K562 (cell line): ENCODE results near the gene TMEM147. TPM values are rescaled to one million over a fixed set of nuclear protein-coding genes. Genes with fewer than 3 reads are reported as not detected.
A peak's percentile ranks its signal among the peaks of the same experiment; 100 is the strongest.

Experiments used
- ATAC-seq: fragments of 200-7000 bp; cut with Tn5 transposase; 3 replicates; pipeline ENCODE4 v1.9.1; 2020; ENCODE audit warnings: moderate library complexity
- BruUV-seq: library from RNA; stranded (reverse); fragments of 400-500 nt; replicated peaks from 2 replicates; lab custom pipeline; 2021; lab: Mats Ljungman, UMichigan
- CTCF ChIA-PET: fragments of 300-600 bp; formaldehyde crosslinking; extraction: SDS; loops from one replicate; lab custom pipeline; 2021; ENCODE audit warnings: low intra/inter-chr PET ratio; lab: Yijun Ruan, JAX
- POLR2A ChIA-PET: fragments of 300-600, 350-650 bp; sonication (Branson Sonifier 250); formaldehyde crosslinking; extraction: SDS; loops from one replicate; lab custom pipeline; 2021; ENCODE audit warnings: antibody characterized with exemption, inconsistent platforms; lab: Yijun Ruan, JAX
- DNase-seq, 4 experiments: peaks; one replicate each; pipeline versions ENCODE4 v3.0.0 to v3.0.0-alpha.2; 2011 to 2018; ENCODE audit warnings: low spot score in 3 of 4, mixed read lengths in 3 of 4; ENCODE audit errors: extremely low read depth in 1 of 4
- FAIRE-seq: peaks from 2 replicates; lab custom pipeline; 2011; peaks lifted over from hg19 to GRCh38; lab: Jason Lieb, UNC
- H2AFZ ChIP-seq: 2 replicates; pipeline ENCODE4 v1.6.0; 2011; ENCODE audit warnings: low read depth, low read length, control low read depth, inconsistent platforms
- H3K27ac ChIP-seq: fragments of 200-600 bp; 3 replicates; pipeline ENCODE4 v1.8.0; 2011; ENCODE audit warnings: low read depth, mild to moderate bottlenecking, control low read depth, inconsistent platforms, low read length, moderate library complexity, mixed read lengths; ENCODE audit errors: extremely low read depth
- H3K27me3 ChIP-seq, 2 experiments: fragments of 300-600 bp in 1 of 2; 2 replicates in 1 of 2; 3 replicates in 1 of 2; pipeline versions ENCODE4 v1.6.0 to v1.8.0; 2011; ENCODE audit warnings: inconsistent platforms in 2 of 2, low read length in 2 of 2, mild to moderate bottlenecking in 1 of 2, mixed read lengths in 1 of 2, moderate library complexity in 1 of 2; ENCODE audit not compliant: control insufficient read depth in 2 of 2, insufficient read depth in 2 of 2
- H3K36me3 ChIP-seq: fragments of 300-600 bp; 3 replicates; pipeline ENCODE4 v1.8.0; 2011; ENCODE audit warnings: mild to moderate bottlenecking, low read length, inconsistent platforms; ENCODE audit not compliant: control insufficient read depth, insufficient read depth
- H3K4me1 ChIP-seq, 2 experiments: fragments of 200-600 bp in 1 of 2; replicated peaks in 1 of 2; 2 replicates in 1 of 2; 3 replicates in 1 of 2; pipeline versions ENCODE4 v1.5.1 to v1.8.0; 2011; ENCODE audit warnings: inconsistent platforms in 2 of 2, low read length in 2 of 2, mild to moderate bottlenecking in 1 of 2, mixed read lengths in 1 of 2, moderate library complexity in 1 of 2; ENCODE audit not compliant: control insufficient read depth in 2 of 2, insufficient read depth in 2 of 2
- H3K4me2 ChIP-seq: 2 replicates; pipeline ENCODE4 v1.6.1; 2011; ENCODE audit warnings: low read length, control low read depth, inconsistent platforms, mixed read lengths; ENCODE audit not compliant: insufficient read depth
- H3K4me3 ChIP-seq: fragments of 200-600 bp; sonication (generic), shearing (Covaris generic); 2 replicates; pipeline ENCODE4 v1.5.1; 2016; ENCODE audit warnings: control low read depth, inconsistent platforms
- H3K79me2 ChIP-seq: fragments of 200-600 bp; 3 replicates; pipeline ENCODE4 v1.8.0; 2011; ENCODE audit warnings: low read length, inconsistent platforms; ENCODE audit not compliant: control insufficient read depth, insufficient read depth
- H3K9ac ChIP-seq, 2 experiments: 2 replicates each; pipeline versions ENCODE4 v1.6.0 to v1.6.1; 2011; ENCODE audit warnings: low read depth in 2 of 2, low read length in 2 of 2, control low read depth in 1 of 2, inconsistent platforms in 1 of 2, mild to moderate bottlenecking in 1 of 2, mixed read lengths in 1 of 2; ENCODE audit not compliant: insufficient read depth in 1 of 2
- H3K9me1 ChIP-seq: one replicate; pipeline ENCODE4 v1.6.0; 2011; ENCODE audit warnings: inconsistent platforms, mild to moderate bottlenecking, low read length, moderate library complexity; ENCODE audit not compliant: control insufficient read depth, insufficient read depth
- H3K9me3 ChIP-seq: replicated peaks from 2 replicates; pipeline ENCODE4 v1.5.1; 2011; ENCODE audit warnings: low read depth, low read length, inconsistent platforms; ENCODE audit not compliant: control insufficient read depth, insufficient read depth
- H4K20me1 ChIP-seq: replicated peaks from 2 replicates; pipeline ENCODE4 v1.6.1; 2011; ENCODE audit warnings: low read length, inconsistent platforms, mixed read lengths; ENCODE audit not compliant: control insufficient read depth, insufficient read depth
- ARNT ChIP-seq, 2 experiments: fragments of 450-650 bp; IDR thresholded peaks; 2 replicates each; pipeline ENCODE4 v1.6.1; 2016; ENCODE audit warnings: mild to moderate bottlenecking in 1 of 2
- CTBP1 ChIP-seq: fragments of 450-650 bp; IDR thresholded peaks from 2 replicates; pipeline ENCODE4 v1.6.1; 2016; ENCODE audit warnings: borderline replicate concordance
- DIDO1 ChIP-seq: fragments of 450-650 bp; IDR thresholded peaks from 2 replicates; pipeline ENCODE4 v1.6.1; 2016; ENCODE audit warnings: low read depth, missing biosample characterization, missing genetic modification characterization
- FOXK1 ChIP-seq: sonication (generic); formaldehyde crosslinking; IDR thresholded peaks from 2 replicates; pipeline ENCODE4 v1.8.0; 2022; ENCODE audit warnings: missing genetic modification reagents, mild to moderate bottlenecking, borderline replicate concordance
- FOXO4 ChIP-seq: fragments of 450-650 bp; formaldehyde crosslinking; IDR thresholded peaks from 2 replicates; pipeline ENCODE4 v1.4.0; 2020; ENCODE audit warnings: mild to moderate bottlenecking, moderate library complexity
- KLF16 ChIP-seq: IDR thresholded peaks from 2 replicates; pipeline ENCODE4 v1.6.1; 2016; ENCODE audit warnings: antibody characterized with exemption
- MTA2 ChIP-seq: fragments of 450-650 bp; IDR thresholded peaks from 2 replicates; pipeline ENCODE4 v1.6.1; 2016; ENCODE audit warnings: low read depth
- MXI1 ChIP-seq: IDR thresholded peaks from 2 replicates; pipeline ENCODE4 v1.6.1; 2011; ENCODE audit warnings: low read depth, mild to moderate bottlenecking, improper control_type of control experiment, low read length
- RBM15 ChIP-seq: fragments of 200-400 bp; formaldehyde crosslinking; IDR thresholded peaks from 2 replicates; pipeline ENCODE4 v1.6.1; 2018; ENCODE audit warnings: mild to moderate bottlenecking, low read length, moderate library complexity; ENCODE audit not compliant: insufficient read depth
- SRSF3 ChIP-seq: fragments of 200-400 bp; formaldehyde crosslinking; IDR thresholded peaks from 2 replicates; pipeline ENCODE4 v1.6.1; 2016; ENCODE audit warnings: mild to moderate bottlenecking, low read length, moderate library complexity; ENCODE audit not compliant: insufficient read depth
- ZBTB17 ChIP-seq: fragments of 450-650 bp; formaldehyde crosslinking; IDR thresholded peaks from 2 replicates; pipeline ENCODE4 v1.4.0; 2020; ENCODE audit warnings: mild to moderate bottlenecking
- ZNF75A ChIP-seq: fragments of 450-650 bp; formaldehyde crosslinking; IDR thresholded peaks from 2 replicates; pipeline ENCODE4 v1.4.0; 2020; ENCODE audit warnings: mild to moderate bottlenecking
- ZNF780A ChIP-seq: fragments of 250-450 bp; sonication (Bioruptor Pico); IDR thresholded peaks from 2 replicates; pipeline ENCODE4 v1.5.0; 2021; ENCODE audit warnings: mild to moderate bottlenecking
- WGBS: fragments of 100-300 bp; shearing (Covaris generic); methylation state at CpG from one replicate; pipeline ENCODE4 v1.1.6; 2016; ENCODE audit warnings: low coverage, mixed read lengths; ENCODE audit not compliant: insufficient coverage; ENCODE audit errors: missing lambda C conversion rate; 5-methylcytosine and 5-hydroxymethylcytosine counted together
- in situ Hi-C: fragments of 300-500 bp; cut with MboI; formaldehyde crosslinking; loops from 4 replicates; pipeline ENCODE4 v1.15.0; 2018; ENCODE audit warnings: inconsistent platforms, mixed read lengths
- intact Hi-C: fragments of 100-400 bp; cut with micrococcal nuclease; formaldehyde crosslinking; loops from 2 replicates; pipeline ENCODE4 v1.14.2; 2022
- polyA plus RNA-seq, 8 experiments: library from polyadenylated mRNA; depleted of rRNA in 4 of 8; stranded (reverse) in 5 of 8; unstranded in 3 of 8; fragments of >200 nt; fragmentation: Nextera tagmentation in 2 of 8; fragmentation: Illumina TruSeq in 1 of 8; extraction: Ambion mirVana in 2 of 8; extraction: Trizol in 1 of 8; gene quantifications; 2 replicates each; pipeline versions ENCODE4 v1.2.1 to v1.2.3, GENCODE V29; 2011 to 2014; ENCODE audit warnings: inconsistent platforms in 1 of 8, missing spikeins in 1 of 8
- total RNA-seq, 7 experiments: library from RNA; depleted of rRNA in 6 of 7; stranded (reverse); fragments of >200 nt in 6 of 7; fragmentation: Illumina TruSeq in 2 of 7; extraction: Trizol in 2 of 7; gene quantifications; 2 replicates each; pipeline versions ENCODE4 v1.2.1 to v1.2.3, GENCODE V29; 2011 to 2021; ENCODE audit warnings: low replicate concordance in 1 of 7
- TF ChIP-seq, protein P1 (sequence below): fragments of 250-450 bp; sonication (Bioruptor Pico); IDR thresholded peaks from 2 replicates; pipeline ENCODE4 v1.4.0; 2020
- TF ChIP-seq, protein P2 (sequence below): fragments of 250-450 bp; sonication (Bioruptor Pico); IDR thresholded peaks from 2 replicates; pipeline ENCODE4 v1.4.0; 2020

TMEM147 gene
- total and polyA plus RNA-seq, 9 of the 15 experiments (the other 6 are each of a cell fraction or from before 2014, with no cell fraction given): 73.8 to 194 (median 142) TPM

DNA sequence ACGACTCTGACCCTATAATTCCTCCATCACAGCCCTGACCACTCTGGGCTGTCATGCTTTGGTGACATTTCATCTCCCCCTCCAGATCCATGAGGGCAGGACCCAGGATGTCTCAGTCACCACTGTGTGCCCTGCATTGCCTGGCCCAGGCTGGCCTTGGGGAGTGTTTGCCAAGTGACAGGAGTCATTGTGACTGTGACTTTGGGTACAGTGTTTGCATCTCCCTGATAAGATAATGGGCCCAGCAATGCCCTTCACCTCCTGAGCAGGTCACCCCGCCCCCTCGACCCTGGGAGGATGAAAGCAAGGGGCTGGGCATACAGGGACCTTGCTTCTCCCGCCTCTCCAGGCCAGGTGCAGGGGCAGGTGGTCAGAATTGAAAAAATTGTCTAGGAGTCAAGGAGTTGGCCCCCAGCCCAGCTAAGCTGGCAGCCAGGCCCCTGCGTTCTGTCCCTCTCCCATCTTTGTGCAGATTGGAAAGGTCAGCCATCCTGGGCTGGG lies 23.9 kb downstream of the TMEM147 start:
- no peak for DNase-seq
- Histone ChIP-seq H3K4me2 (no peak overlapping the region), H3K9me1 (no peaks in the 10 kb centered on the region), H3K9ac (0 out of 4 replicates have a peak overlapping the region, but pooled peaks of 1 of the 2 experiments have one; percentile 52), H3K27me3 (peaks cover 0 to 38% of the 10 kb centered on the region in 2 experiments; a peak in 2 of 5 replicates), H3K36me3 (no peaks in the 10 kb centered on the region), H3K4me1 (no peaks in the 10 kb centered on the region), H3K79me2 (no peaks in the 10 kb centered on the region), H3K9me3 (no peaks in the 10 kb centered on the region), H3K4me3 (no peak overlapping the region), H2AFZ (no peak overlapping the region), H3K27ac (no peak overlapping the region), H4K20me1 (no peaks in the 10 kb centered on the region)
- ChIA-PET CTCF (no interaction called here), POLR2A (no interaction called here)
- TF ChIP-seq CTBP1 (no peak), ZBTB17 (CRISPR knock-in tag) (no peak), KLF16 (no peak), FOXO4 (CRISPR knock-in tag) (no peak), ZNF75A (CRISPR knock-in tag) (no peak), MTA2 (no peak), ARNT (IDR thresholded peaks at IDR 0.05) (no peak), RBM15 (no peak), ZNF780A (CRISPR knock-in tag) (no peak), MXI1 (no peak), SRSF3 (no peak), DIDO1 (no peak), FOXK1 (CRISPR knock-in tag) (no peak)
- TF ChIP-seq, protein P1, sequence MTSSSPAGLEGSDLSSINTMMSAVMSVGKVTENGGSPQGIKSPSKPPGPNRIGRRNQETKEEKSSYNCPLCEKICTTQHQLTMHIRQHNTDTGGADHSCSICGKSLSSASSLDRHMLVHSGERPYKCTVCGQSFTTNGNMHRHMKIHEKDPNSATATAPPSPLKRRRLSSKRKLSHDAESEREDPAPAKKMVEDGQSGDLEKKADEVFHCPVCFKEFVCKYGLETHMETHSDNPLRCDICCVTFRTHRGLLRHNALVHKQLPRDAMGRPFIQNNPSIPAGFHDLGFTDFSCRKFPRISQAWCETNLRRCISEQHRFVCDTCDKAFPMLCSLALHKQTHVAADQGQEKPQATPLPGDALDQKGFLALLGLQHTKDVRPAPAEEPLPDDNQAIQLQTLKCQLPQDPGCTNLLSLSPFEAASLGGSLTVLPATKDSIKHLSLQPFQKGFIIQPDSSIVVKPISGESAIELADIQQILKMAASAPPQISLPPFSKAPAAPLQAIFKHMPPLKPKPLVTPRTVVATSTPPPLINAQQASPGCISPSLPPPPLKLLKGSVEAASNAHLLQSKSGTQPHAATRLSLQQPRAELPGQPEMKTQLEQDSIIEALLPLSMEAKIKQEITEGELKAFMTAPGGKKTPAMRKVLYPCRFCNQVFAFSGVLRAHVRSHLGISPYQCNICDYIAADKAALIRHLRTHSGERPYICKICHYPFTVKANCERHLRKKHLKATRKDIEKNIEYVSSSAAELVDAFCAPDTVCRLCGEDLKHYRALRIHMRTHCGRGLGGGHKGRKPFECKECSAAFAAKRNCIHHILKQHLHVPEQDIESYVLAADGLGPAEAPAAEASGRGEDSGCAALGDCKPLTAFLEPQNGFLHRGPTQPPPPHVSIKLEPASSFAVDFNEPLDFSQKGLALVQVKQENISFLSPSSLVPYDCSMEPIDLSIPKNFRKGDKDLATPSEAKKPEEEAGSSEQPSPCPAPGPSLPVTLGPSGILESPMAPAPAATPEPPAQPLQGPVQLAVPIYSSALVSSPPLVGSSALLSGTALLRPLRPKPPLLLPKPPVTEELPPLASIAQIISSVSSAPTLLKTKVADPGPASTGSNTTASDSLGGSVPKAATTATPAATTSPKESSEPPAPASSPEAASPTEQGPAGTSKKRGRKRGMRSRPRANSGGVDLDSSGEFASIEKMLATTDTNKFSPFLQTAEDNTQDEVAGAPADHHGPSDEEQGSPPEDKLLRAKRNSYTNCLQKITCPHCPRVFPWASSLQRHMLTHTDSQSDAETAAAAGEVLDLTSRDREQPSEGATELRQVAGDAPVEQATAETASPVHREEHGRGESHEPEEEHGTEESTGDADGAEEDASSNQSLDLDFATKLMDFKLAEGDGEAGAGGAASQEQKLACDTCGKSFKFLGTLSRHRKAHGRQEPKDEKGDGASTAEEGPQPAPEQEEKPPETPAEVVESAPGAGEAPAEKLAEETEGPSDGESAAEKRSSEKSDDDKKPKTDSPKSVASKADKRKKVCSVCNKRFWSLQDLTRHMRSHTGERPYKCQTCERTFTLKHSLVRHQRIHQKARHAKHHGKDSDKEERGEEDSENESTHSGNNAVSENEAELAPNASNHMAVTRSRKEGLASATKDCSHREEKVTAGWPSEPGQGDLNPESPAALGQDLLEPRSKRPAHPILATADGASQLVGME (CRISPR knock-in tag): no peak
- TF ChIP-seq, protein P2, sequence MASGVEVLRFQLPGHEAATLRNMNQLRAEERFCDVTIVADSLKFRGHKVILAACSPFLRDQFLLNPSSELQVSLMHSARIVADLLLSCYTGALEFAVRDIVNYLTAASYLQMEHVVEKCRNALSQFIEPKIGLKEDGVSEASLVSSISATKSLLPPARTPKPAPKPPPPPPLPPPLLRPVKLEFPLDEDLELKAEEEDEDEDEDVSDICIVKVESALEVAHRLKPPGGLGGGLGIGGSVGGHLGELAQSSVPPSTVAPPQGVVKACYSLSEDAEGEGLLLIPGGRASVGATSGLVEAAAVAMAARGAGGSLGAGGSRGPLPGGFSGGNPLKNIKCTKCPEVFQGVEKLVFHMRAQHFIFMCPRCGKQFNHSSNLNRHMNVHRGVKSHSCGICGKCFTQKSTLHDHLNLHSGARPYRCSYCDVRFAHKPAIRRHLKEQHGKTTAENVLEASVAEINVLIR (CRISPR knock-in tag): no peak
- in situ Hi-C loops: no loop called here
- no TSS peak for BruUV-seq
- FAIRE-seq: no peak
- ATAC-seq: no peak
- 3% methylated on average over 4 of the region's 5 CpGs for WGBS
- intact Hi-C loops: no loop called here
